Measurements from ENCODE around the gene CDCP1. TPM values are rescaled to one million over a fixed set of nuclear protein-coding genes. Genes with fewer than 3 reads are reported as not detected.

The CDCP1 gene
- polyA plus RNA-seq, 3 donors = 0.42 to 1.3 (median 0.52) TPM

GRCh38 chr3:45084361-45084760 is 61.8 kb downstream of the CDCP1 start:
- Mint-ChIP-seq H3K36me3 (peaks cover 0 to 5% of the 10 kb centered on the region in 2 donors), H3K27ac (no peak overlapping the region), H3K9me3 (peaks cover 8 to 16% (median 13%) of the 10 kb centered on the region in 7 donors), H3K4me1 (peaks cover 6% of the 10 kb centered on the region), H3K4me3 (no peak overlapping the region), H3K27me3 (ENCODE audit: low read depth in 3 of 3) (peaks cover 0 to 2% (median 2%) of the 10 kb centered on the region in 3 donors)
- H2AFZ ChIP-seq (ENCODE audit: insufficient read depth, low read depth, low read length, poor library complexity, severe bottlenecking) = no peak overlapping the region
- H3K4me1 ChIP-seq (ENCODE audit: control insufficient read depth in 1 of 2, insufficient read depth in 2 of 2, low read length in 2 of 2) = no peaks in the 10 kb centered on the region
- intact Hi-C loops (cut with micrococcal nuclease) = no loop called here
- no peak overlapping the region for H3K9ac ChIP-seq (ENCODE audit: insufficient read depth, low read length, poor library complexity, severe bottlenecking)
- DNase-seq = no peak
- H3K27me3 ChIP-seq (ENCODE audit: control insufficient read depth in 2 of 2, insufficient read depth in 2 of 2, low read length in 2 of 2) = no peaks in the 10 kb centered on the region
- no peak overlapping the region for H3K27ac ChIP-seq (ENCODE audit: low read depth in 1 of 2, low read length in 2 of 2)
- H3K9me3 ChIP-seq (replicated peaks in 1 of 2; ENCODE audit: control insufficient read depth in 1 of 2, insufficient read depth in 1 of 2, low read length in 2 of 2) = peaks cover 6 to 11% of the 10 kb centered on the region in 2 donors
- no peak overlapping the region for H3K4me2 ChIP-seq (replicated peaks; ENCODE audit: extremely low read depth, low read length, poor library complexity, severe bottlenecking)
- H3K79me2 ChIP-seq (ENCODE audit: insufficient read depth, low read length) = no peaks in the 10 kb centered on the region
- no peak for TF ChIP-seq CTCF (IDR thresholded peaks at IDR 0.05)
- H3K4me3 ChIP-seq (replicated peaks in 1 of 3; ENCODE audit: low read depth in 2 of 3, low read length in 3 of 3) = no peak overlapping the region
- H3K36me3 ChIP-seq (replicated peaks in 1 of 2; ENCODE audit: control insufficient read depth in 1 of 2, insufficient read depth in 2 of 2, low read length in 2 of 2) = no peaks in the 10 kb centered on the region
- 100% methylated on average over 1 of the region's 1 CpG for WGBS (ENCODE audit: insufficient coverage)
- no peaks in the 10 kb centered on the region for H4K20me1 ChIP-seq (ENCODE audit: insufficient read depth, low read length)

GRCh38 chr3:45083023-45083422 is 63.2 kb downstream of the CDCP1 start:
- peaks cover 6 to 11% of the 10 kb centered on the region in 2 donors for H3K9me3 ChIP-seq (replicated peaks in 1 of 2; ENCODE audit: control insufficient read depth in 1 of 2, insufficient read depth in 1 of 2, low read length in 2 of 2)
- Mint-ChIP-seq H3K4me1 (peaks cover 6% of the 10 kb centered on the region), H3K27ac (no peak overlapping the region), H3K9me3 (peaks cover 8 to 16% (median 13%) of the 10 kb centered on the region in 7 donors), H3K27me3 (ENCODE audit: low read depth in 3 of 3) (peaks cover 0 to 2% (median 2%) of the 10 kb centered on the region in 3 donors), H3K36me3 (peaks cover 0 to 5% of the 10 kb centered on the region in 2 donors), H3K4me3 (no peak overlapping the region)
- no peak overlapping the region for H2AFZ ChIP-seq (ENCODE audit: insufficient read depth, low read depth, low read length, poor library complexity, severe bottlenecking)
- TF ChIP-seq CTCF (IDR thresholded peaks at IDR 0.05) = no peak
- WGBS (ENCODE audit: insufficient coverage) = 98% methylated on average over 5 of the region's 6 CpGs
- H3K4me1 ChIP-seq (ENCODE audit: control insufficient read depth in 1 of 2, insufficient read depth in 2 of 2, low read length in 2 of 2) = no peaks in the 10 kb centered on the region
- no peaks in the 10 kb centered on the region for H4K20me1 ChIP-seq (ENCODE audit: insufficient read depth, low read length)
- H3K27ac ChIP-seq (ENCODE audit: low read depth in 1 of 2, low read length in 2 of 2) = no peak overlapping the region
- no peak overlapping the region for H3K4me3 ChIP-seq (replicated peaks in 1 of 3; ENCODE audit: low read depth in 2 of 3, low read length in 3 of 3)
- H3K36me3 ChIP-seq (replicated peaks in 1 of 2; ENCODE audit: control insufficient read depth in 1 of 2, insufficient read depth in 2 of 2, low read length in 2 of 2) = no peaks in the 10 kb centered on the region
- intact Hi-C loops (cut with micrococcal nuclease) = no loop called here
- H3K27me3 ChIP-seq (ENCODE audit: control insufficient read depth in 2 of 2, insufficient read depth in 2 of 2, low read length in 2 of 2) = no peaks in the 10 kb centered on the region
- no peak overlapping the region for H3K4me2 ChIP-seq (replicated peaks; ENCODE audit: extremely low read depth, low read length, poor library complexity, severe bottlenecking)
- no peak for DNase-seq
- no peaks in the 10 kb centered on the region for H3K79me2 ChIP-seq (ENCODE audit: insufficient read depth, low read length)
- H3K9ac ChIP-seq (ENCODE audit: insufficient read depth, low read length, poor library complexity, severe bottlenecking) = no peak overlapping the region
